Measurements from ENCODE around the gene ANXA11.
"Not testable (repeated sequence)": the region's sequence is repeated elsewhere in the genome, so short reads cannot be mapped to it uniquely, and the experiment has no call there.

Gene ANXA11

GRCh38 chr10:80205477-80206276 lies at the start of gene ANXA11:
Gene ANXA11, minus strand, starts transcription at chr10:80205537. Its CDS starts 32,676 bp downstream, at chr10:80172861.
- peak; percentile 41 for DNase-seq

DNA sequence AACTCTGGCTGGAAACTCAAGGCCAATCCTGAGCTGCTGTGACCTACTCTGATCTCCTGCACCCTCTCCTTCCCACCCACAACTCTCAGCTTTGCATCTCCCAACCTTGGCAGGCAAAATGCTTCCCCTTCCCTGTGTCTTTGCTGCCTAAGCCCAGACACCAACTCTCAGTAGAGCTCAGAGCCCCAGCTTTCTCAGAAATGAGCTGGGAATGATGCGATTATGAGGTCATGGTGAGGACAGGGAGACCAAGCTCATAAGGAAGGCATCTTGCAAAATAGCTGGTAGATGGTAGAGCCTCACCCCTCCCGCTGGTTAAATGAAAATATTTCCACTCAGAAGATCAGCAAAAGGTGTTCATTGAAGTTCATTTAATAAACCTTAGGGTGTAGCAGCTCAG lies 49.4 kb upstream of the ANXA11 start:
- DNase-seq: not testable (repeated sequence)

DNA sequence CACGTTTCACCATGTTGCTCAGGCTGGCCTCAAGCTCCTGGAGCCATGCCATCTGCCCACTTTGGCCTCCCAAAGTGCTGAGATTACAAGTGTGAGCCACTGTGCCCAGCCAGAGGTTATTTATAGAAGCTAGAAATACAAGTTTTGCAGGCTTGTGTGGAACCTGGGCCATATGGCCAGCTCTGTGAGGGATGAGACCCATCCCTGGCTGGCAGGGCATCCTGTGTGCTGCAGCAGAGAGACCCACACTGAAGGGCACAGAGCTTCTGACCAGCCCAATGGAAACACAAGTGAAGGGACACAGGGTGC lies 48.6 kb upstream of the ANXA11 start:
- DNase-seq: not testable (repeated sequence)

GRCh38 chr10:80253266-80253962 lies 48.1 kb upstream of the ANXA11 start:
- no peak for DNase-seq

DNA sequence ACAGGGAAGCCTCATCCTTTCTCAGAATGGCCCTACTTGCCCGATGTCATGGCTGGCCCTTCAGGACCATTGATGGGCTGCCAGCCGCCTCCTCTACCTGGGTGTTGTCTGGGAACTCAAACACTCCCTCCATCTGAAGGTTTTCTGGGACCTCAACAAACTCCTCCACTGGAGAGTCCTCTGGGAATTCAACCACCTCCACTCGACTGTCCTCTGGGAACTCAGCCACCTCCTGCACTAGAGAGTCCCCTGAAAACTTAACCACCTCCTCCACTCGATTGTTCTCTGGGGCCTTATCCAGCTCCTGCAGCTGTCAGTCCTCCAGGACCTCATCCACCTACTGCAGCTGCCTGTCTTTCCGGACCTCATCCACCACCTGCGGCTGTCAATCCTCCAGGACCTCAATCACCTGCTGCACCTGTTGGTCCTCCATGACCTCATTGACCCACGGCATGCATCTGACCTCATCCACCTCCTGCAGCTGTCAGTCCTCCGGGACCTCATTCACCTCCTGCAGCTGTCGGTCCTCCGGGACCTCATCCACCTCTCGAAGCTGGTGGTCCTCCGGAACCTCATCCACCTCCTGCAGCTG lies 47.1 kb upstream of the ANXA11 start:
- no peak for DNase-seq

DNA sequence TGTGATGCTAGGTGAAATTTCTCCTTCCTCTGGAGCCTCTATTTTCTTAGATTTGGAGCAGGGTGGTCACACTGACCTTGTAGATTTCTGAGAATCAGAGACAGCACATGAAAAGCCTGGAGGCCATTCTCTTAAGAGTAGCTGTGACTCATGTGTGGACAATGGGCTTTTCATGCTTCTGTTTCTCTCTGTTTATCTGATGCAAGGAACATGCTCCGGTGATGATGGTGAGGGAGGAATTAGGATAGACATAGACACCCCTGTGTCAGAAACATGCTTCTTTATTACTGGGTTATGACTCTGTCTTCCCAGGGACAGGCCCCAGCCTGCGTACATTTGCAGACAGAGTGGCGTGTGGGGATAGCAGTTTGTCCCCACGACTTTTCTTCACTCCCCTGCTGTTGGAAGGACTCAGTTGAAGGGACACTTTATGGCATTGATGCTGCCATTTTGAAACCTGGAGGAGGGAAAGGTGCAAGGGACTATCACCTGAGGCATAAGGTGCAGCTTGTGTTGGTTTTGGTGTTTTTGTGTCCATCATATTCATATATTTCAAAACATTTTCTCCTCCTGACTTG lies 46.5 kb upstream of the ANXA11 start:
- not testable (repeated sequence) for DNase-seq

DNA sequence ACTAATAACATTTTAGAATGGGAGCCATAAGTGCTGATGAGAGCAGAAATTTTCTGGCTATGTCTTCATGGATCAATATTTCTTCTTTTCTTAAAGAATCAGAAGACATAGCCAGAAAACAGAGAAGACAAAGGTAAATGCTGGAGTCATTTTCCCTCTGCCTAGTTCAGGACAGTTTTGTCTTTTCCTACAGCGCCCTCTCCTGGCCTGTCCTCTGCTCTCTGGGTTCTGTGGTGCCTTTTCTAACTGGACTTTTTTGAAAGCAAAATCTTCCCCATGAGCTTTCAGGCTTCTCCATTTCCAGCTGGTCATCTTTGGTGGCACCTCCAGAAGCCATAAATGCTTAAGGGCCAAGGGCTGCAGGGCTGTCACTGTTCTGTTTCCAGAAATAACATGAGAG lies 45.1 kb upstream of the ANXA11 start:
- DNase-seq: not testable (repeated sequence)

DNA sequence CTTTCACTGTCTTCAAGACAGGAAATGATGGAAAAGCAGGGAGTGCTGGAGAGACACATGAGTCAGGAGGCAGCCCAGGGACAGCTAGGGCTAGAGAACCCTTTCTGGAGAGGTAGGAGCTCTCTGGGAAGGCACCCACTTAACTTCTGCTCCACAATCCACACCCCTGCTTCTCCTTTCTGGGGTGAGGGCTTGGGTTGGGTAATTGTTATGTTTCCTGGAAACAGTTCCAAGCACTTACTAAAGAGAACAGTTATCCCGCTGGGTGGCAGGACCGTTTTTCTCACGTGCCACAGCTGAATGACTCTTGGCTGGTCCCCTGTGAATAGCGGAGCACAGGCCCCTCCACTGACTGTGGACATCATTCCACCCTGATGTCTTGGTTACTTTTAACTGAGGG lies 44.6 kb upstream of the ANXA11 start:
- not testable (repeated sequence) for DNase-seq

DNA sequence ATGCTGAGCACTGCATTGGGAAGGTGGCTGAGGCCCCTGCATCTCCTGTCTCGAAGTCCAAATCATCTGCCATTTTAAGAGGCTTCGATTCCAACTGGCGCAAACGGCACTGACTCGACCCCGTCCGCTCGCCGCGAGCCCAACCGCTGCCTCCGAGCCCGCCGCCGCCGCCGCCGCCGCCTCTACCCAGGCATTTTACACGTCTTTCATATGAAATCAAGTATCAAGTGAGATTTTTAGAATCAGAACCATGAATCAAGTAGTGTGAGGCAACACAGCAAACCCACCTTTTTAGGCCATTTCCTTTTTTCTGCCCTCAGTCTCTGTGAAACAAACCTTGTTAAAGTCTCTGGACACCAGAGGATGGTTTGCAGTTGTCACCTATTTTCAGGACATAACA lies 42.3 kb upstream of the ANXA11 start:
- DNase-seq: not testable (repeated sequence)

DNA sequence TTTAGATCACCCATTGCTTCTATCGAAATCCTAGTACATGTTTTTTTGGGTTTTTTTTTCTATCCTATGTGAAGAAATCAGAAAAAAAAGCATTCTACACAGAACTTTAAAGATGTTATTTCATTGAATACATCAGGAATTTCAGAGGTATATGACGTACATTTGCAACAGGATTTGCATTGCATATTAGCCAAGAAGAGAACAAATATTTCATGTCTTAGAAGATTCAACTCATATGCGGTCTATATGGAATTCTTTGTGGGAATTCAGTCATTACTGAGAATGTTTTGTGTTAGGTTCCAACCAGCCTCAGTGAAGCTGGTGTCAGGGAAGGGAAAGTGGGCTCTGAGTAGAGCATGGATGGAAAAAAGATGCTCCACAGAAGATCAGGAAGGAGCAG lies 39.0 kb upstream of the ANXA11 start:
- not testable (repeated sequence) for DNase-seq

DNA sequence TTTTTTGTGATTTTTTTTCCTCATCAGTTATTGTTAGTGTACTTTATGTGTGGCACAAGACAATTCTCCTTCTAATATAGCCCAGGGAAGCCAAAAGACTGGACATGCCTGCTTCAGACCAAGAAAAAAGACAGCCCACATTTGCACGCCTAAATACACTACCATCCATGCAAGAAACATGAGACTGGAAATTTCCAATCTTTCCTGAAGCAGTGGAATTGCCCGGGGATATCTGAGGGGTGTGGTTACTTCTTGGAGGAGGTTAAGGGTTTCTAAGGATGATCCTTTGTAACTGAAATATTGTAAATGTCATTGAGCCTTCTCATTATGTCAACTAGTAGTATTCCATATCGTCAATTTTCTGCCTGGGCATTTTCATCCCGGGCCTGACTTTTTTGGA lies 37.0 kb upstream of the ANXA11 start:
- not testable (repeated sequence) for DNase-seq

DNA sequence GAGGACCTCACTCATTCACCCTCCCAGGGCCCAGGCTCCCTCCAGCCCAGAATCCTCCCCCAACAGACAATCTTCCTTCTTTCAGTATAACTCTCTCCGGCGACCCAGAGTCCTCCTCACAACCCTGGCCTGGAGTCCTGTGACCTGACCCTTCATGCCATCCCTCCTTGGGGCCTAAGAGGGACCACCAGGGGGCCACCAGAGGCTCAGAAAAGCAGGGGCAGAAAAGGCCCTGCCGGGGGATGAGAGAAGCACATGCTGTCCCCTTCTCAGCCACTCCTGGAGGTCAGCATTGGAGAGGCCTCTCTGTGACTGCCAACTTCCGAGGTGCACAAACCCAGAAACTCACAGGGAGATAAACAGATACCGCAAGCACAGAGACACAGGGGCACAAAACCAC lies 31.1 kb upstream of the ANXA11 start:
- DNase-seq: not testable (repeated sequence)

- not testable (repeated sequence) for DNase-seq
Observed at GRCh38 chr10:80234331-80235235, 29.2 kb upstream of the ANXA11 start.

DNA sequence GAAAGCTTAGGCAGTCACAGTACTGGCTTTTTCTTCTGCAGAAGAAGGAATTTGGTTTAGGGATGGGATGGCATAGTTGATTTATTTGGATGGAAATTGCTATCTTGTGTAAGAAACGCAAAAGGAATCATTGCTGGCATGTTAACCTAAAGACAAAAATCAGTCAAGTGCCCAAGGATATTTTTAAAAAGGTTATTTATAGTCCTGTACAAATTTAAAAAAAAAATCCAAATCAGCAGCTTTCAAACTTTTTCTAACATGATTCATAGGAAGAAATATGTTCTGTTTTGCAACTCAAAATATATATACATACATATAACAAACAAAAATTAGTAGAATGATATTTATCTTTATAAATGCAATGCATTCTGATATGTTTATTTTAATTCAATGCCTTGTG lies 28.5 kb upstream of the ANXA11 start:
- DNase-seq: not testable (repeated sequence)

GRCh38 chr10:80226723-80227122 lies 21.4 kb upstream of the ANXA11 start:
- not testable (repeated sequence) for DNase-seq

DNA sequence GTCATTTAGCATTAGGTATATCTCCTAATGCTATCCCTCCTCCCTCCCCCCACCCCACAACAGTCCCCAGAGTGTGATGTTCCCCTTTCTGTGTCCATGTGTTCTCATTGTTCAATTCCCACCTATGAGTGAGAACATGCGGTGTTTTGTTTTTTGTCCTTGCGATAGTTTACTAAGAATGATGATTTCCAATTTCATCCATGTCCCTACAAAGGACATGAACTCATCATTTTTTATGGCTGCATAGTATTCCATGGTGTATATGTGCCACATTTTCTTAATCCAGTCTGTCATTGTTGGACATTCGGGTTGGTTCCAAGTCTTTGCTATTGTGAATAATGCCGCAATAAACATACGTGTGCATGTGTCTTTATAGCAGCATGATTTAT lies 17.7 kb upstream of the ANXA11 start:
- not testable (repeated sequence) for DNase-seq

DNA sequence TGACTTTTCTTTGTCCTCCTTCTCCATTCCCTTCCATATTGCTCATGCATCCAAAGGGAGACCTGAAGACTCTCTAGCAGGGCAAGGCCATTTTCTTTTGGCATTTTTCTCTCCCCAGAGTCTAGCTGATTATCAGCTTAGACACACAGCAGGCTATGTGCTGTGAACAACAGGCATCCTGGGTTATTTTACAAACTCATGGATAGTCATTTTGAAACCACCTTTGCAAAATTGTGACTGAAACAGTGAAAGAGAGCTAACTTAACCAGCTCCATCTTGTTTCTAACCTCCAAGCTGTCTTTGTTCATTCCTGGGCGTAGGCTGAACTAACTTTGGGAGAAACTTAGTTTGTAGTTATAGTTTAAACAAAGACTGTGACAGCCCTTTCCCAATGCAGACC lies 13.5 kb upstream of the ANXA11 start:
- DNase-seq: not testable (repeated sequence)

DNA sequence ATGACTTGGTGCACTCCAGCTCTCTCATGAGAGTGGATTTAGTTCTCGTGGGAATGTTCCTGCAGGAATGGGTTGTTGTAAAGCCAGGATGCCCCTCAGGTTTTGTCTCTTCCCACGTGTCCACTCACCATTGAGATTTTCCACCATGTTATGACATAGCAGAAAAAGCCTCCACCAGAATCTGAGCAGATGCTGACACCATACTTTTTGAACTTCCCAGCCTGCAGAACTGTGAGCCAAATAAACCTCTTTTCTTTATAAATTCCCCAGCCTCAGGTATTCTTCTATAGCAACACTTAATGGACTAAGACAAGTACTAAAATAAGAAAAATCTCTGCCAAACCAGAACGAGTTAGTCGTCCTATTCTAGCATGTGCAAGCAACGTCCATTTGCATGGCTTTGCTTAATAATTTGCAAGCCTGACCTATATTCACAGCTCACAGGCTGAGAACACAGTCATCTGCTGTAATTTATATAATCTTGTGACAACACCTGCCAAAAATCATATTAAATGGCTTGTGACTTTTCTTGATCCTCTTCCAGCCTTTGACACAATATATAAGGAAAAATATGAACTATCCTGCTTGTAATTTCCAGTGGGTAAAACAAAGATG lies 9.1 kb upstream of the ANXA11 start:
- not testable (repeated sequence) for DNase-seq

GRCh38 chr10:80212535-80213115 lies 7.3 kb upstream of the ANXA11 start:
- not testable (repeated sequence) for DNase-seq

DNA sequence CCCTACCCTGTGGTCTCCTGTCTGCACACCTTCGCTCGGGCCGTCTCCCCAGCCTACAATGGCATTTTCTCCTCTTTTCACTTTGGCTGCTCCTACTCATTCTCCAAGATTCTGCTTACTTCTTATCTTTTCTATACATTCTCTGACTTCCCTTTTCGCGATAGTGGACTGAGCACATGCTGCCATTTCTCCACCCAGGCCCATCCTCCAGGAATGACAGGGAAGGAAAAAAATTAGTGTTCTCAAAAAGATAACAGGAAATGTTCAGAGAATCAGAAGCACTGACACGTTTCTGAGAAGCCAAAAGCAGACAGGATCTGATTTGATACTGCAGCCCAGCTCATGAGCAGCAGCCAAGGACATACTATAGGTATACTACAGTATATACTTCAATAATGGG lies 6.4 kb upstream of the ANXA11 start:
- no peak for DNase-seq

DNA sequence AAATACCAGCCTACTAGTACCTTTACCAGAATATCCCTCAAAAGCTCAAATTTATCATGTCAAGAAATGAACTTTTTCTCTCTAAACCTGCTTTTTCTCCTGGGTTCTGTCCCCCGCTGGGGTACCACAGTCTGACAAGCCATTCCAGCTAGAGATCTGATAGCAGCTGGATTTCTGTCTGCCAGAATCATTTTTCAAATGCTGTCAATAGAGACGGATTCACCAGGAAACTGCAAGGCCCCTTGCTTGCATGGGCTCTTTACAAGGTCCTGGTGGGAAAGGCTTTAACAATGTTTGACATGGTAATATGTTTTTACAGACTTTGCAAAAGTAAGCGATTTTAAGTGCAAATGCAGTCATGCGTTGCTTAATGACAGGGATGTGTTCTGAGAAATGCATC lies 4.9 kb upstream of the ANXA11 start:
- DNase-seq: no peak

Measured in T1000 (cell line).